ENCODE measurements around the gene GALNTL6. TPM values are rescaled to one million over a fixed set of nuclear protein-coding genes. Genes with fewer than 3 reads are reported as not detected.

GALNTL6 gene
- total and polyA plus RNA-seq, 2 experiments from 2014 or later: not detected

DNA sequence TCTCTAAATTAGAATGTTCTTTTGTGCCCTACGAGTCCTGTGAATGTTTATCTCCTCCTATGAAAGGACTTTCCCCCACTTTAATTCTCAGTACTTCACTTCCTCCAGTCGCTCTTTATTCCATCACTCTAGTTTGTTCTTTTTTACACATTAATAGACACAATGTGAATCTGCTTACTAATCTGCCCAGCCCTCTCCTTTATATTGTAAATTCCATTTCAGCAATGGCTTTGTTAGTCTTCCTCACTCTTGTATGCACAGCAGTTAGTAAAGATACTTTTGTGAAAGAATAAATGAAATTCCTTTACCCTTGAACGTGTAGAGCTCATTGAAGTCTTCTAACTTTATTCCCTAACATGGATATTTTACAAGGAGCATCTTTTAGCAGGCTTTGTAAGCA, 255.3 kb downstream of the GALNTL6 start:
- Histone ChIP-seq H3K4me2 (ENCODE audit: unreplicated experiment) (no peak overlapping the region), H4K20me1 (ENCODE audit: insufficient read depth) (no peaks in the 10 kb centered on the region), H3K4me3 (no peak overlapping the region), H3F3A (ENCODE audit: insufficient read depth) (no peaks in the 10 kb centered on the region), H3K9me2 (ENCODE audit: insufficient read depth) (no peaks in the 10 kb centered on the region), H2AFZ (no peak overlapping the region), H3K9ac (no peak overlapping the region), H3K27me3 (replicated peaks; ENCODE audit: insufficient read depth) (no peaks in the 10 kb centered on the region; the same call in 1 of the 2 replicates), H3K36me3 (ENCODE audit: low read depth) (no peaks in the 10 kb centered on the region), H3K27ac (no peak overlapping the region), H3K4me1 (ENCODE audit: insufficient read depth) (no peaks in the 10 kb centered on the region), H3K9me3 (ENCODE audit: low read depth) (no peaks in the 10 kb centered on the region), H3K79me2 (ENCODE audit: insufficient read depth) (no peaks in the 10 kb centered on the region)
- TF ChIP-seq EZH2phosphoT487 (IDR thresholded peaks at IDR 0.05; ENCODE audit: insufficient read depth, low read depth) (no peak), EZH2 (IDR thresholded peaks at IDR 0.05; ENCODE audit: insufficient read depth, poor library complexity, severe bottlenecking) (no peak)
- 13 to 18% methylated on average over 3 of the region's 3 CpGs for WGBS, 2 experiments (ENCODE audit: low coverage in 1 of 2, low lambda C conversion rate in 2 of 2, missing lambda C conversion rate in 2 of 2)
- no peak for DNase-seq
- in situ Hi-C loops (cut with MboI): no loop called here

- Histone ChIP-seq H3K9me3 (ENCODE audit: low read depth) (no peaks in the 10 kb centered on the region), H3K4me3 (no peak overlapping the region), H3K79me2 (ENCODE audit: insufficient read depth) (no peaks in the 10 kb centered on the region), H3K4me1 (ENCODE audit: insufficient read depth) (no peaks in the 10 kb centered on the region), H3K4me2 (ENCODE audit: unreplicated experiment) (no peak overlapping the region), H4K20me1 (ENCODE audit: insufficient read depth) (no peaks in the 10 kb centered on the region), H3K27ac (no peak overlapping the region), H3K9me2 (ENCODE audit: insufficient read depth) (no peaks in the 10 kb centered on the region), H2AFZ (no peak overlapping the region), H3K27me3 (replicated peaks; ENCODE audit: insufficient read depth) (no peaks in the 10 kb centered on the region; the same call in 1 of the 2 replicates), H3K36me3 (ENCODE audit: low read depth) (no peaks in the 10 kb centered on the region), H3F3A (ENCODE audit: insufficient read depth) (no peaks in the 10 kb centered on the region), H3K9ac (no peak overlapping the region)
- in situ Hi-C loops (cut with MboI): no loop called here
- TF ChIP-seq EZH2phosphoT487 (IDR thresholded peaks at IDR 0.05; ENCODE audit: insufficient read depth, low read depth) (no peak), EZH2 (IDR thresholded peaks at IDR 0.05; ENCODE audit: insufficient read depth, poor library complexity, severe bottlenecking) (no peak)
- DNase-seq: no peak
These were observed 260.4 kb downstream of the GALNTL6 start for GRCh38 chr4:172073590-172073989.

GRCh38 chr4:172083272-172083671, 270.1 kb downstream of the GALNTL6 start:
- H3K4me2 ChIP-seq (ENCODE audit: unreplicated experiment): no peak overlapping the region
- 76 to 84% methylated on average over 1 of the region's 1 CpG for WGBS, 2 experiments (ENCODE audit: low coverage in 1 of 2, low lambda C conversion rate in 2 of 2, missing lambda C conversion rate in 2 of 2)
- no peak for TF ChIP-seq EZH2 (IDR thresholded peaks at IDR 0.05; ENCODE audit: insufficient read depth, poor library complexity, severe bottlenecking)
- TF ChIP-seq EZH2phosphoT487 (IDR thresholded peaks at IDR 0.05; ENCODE audit: insufficient read depth, low read depth): no peak
- H3K27ac ChIP-seq: no peak overlapping the region
- H3K9me3 ChIP-seq (ENCODE audit: low read depth): no peaks in the 10 kb centered on the region
- H3K36me3 ChIP-seq (ENCODE audit: low read depth): no peaks in the 10 kb centered on the region
- H3K79me2 ChIP-seq (ENCODE audit: insufficient read depth): no peaks in the 10 kb centered on the region
- H3K9ac ChIP-seq: no peak overlapping the region
- H3K9me2 ChIP-seq (ENCODE audit: insufficient read depth): no peaks in the 10 kb centered on the region
- H3K4me3 ChIP-seq: no peak overlapping the region
- H2AFZ ChIP-seq: no peak overlapping the region
- H4K20me1 ChIP-seq (ENCODE audit: insufficient read depth): no peaks in the 10 kb centered on the region
- H3K27me3 ChIP-seq (replicated peaks; ENCODE audit: insufficient read depth): no peaks in the 10 kb centered on the region
- H3K4me1 ChIP-seq (ENCODE audit: insufficient read depth): no peaks in the 10 kb centered on the region
- no peaks in the 10 kb centered on the region for H3F3A ChIP-seq (ENCODE audit: insufficient read depth)
- in situ Hi-C loops (cut with MboI): no loop called here
- DNase-seq: no peak

DNA sequence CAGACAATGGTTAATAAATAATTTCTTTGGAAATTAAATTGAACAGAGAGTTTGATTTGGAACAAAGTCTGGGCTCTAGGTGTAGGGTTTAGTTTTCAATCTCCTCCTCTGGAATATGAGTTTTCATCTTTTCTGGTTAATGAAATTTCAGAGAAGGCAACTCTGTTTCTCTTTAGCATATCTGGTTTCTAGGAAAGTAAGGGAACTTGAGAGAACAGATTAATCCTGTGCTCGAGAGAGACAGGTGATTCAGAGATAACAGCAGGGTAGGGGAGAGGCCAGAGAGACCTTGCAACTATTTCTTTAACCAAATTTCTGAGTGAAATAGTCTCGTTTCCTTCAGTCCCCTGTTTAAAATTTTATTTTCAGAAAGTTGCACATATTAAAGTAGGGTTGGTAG, 275.4 kb downstream of the GALNTL6 start:
- no peaks in the 10 kb centered on the region for H3K36me3 ChIP-seq (ENCODE audit: low read depth)
- no peak overlapping the region for H2AFZ ChIP-seq
- TF ChIP-seq EZH2 (IDR thresholded peaks at IDR 0.05; ENCODE audit: insufficient read depth, poor library complexity, severe bottlenecking) (no peak), EZH2phosphoT487 (IDR thresholded peaks at IDR 0.05; ENCODE audit: insufficient read depth, low read depth) (no peak)
- no peaks in the 10 kb centered on the region for H3K9me2 ChIP-seq (ENCODE audit: insufficient read depth)
- H3F3A ChIP-seq (ENCODE audit: insufficient read depth): no peaks in the 10 kb centered on the region
- no peak overlapping the region for H3K27ac ChIP-seq
- H3K79me2 ChIP-seq (ENCODE audit: insufficient read depth): no peaks in the 10 kb centered on the region
- in situ Hi-C loops (cut with MboI): no loop called here
- H3K4me2 ChIP-seq (ENCODE audit: unreplicated experiment): no peak overlapping the region
- 9 to 12% methylated on average over 2 of the region's 2 CpGs for WGBS, 2 experiments (ENCODE audit: low coverage in 1 of 2, low lambda C conversion rate in 2 of 2, missing lambda C conversion rate in 2 of 2)
- no peaks in the 10 kb centered on the region for H3K27me3 ChIP-seq (replicated peaks; ENCODE audit: insufficient read depth)
- no peak for DNase-seq
- H4K20me1 ChIP-seq (ENCODE audit: insufficient read depth): no peaks in the 10 kb centered on the region
- H3K9me3 ChIP-seq (ENCODE audit: low read depth): no peaks in the 10 kb centered on the region
- no peaks in the 10 kb centered on the region for H3K4me1 ChIP-seq (ENCODE audit: insufficient read depth)
- no peak overlapping the region for H3K9ac ChIP-seq
- no peak overlapping the region for H3K4me3 ChIP-seq

DNA sequence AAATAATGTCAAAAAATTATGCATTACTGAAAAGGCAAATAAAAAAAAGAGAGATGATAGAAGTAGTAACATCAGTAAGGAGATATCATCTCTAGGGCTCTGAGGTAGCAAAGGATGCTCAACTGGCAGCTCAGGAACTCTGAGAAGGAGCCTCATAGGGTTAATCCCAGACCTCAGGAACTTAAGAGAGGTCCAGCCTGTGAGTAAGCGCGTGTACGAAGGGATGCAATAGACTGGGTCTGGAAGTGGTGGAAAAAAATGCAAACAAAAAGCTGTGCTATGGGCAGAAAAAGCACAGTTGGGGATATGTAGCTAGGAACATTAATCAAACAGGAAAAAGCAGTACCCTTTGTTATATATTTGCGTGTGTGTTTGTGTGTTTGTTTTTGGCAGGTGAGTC, 282.0 kb downstream of the GALNTL6 start:
- no peak for DNase-seq
- Histone ChIP-seq H3K36me3 (ENCODE audit: low read depth) (no peaks in the 10 kb centered on the region), H3K27ac (no peak overlapping the region), H3K9me2 (ENCODE audit: insufficient read depth) (no peaks in the 10 kb centered on the region), H3K4me3 (no peak overlapping the region), H3K9me3 (ENCODE audit: low read depth) (no peaks in the 10 kb centered on the region), H3K27me3 (replicated peaks; ENCODE audit: insufficient read depth) (no peaks in the 10 kb centered on the region), H3K79me2 (ENCODE audit: insufficient read depth) (no peaks in the 10 kb centered on the region), H2AFZ (no peak overlapping the region), H3F3A (ENCODE audit: insufficient read depth) (no peaks in the 10 kb centered on the region), H3K4me1 (ENCODE audit: insufficient read depth) (no peaks in the 10 kb centered on the region), H3K4me2 (ENCODE audit: unreplicated experiment) (no peak overlapping the region), H4K20me1 (ENCODE audit: insufficient read depth) (no peaks in the 10 kb centered on the region), H3K9ac (no peak overlapping the region)
- no peak for TF ChIP-seq EZH2 (IDR thresholded peaks at IDR 0.05; ENCODE audit: insufficient read depth, poor library complexity, severe bottlenecking)
- no peak for TF ChIP-seq EZH2phosphoT487 (IDR thresholded peaks at IDR 0.05; ENCODE audit: insufficient read depth, low read depth)
- 60 to 62% methylated on average over 4 of the region's 4 CpGs for WGBS, 2 experiments (ENCODE audit: low coverage in 1 of 2, low lambda C conversion rate in 2 of 2, missing lambda C conversion rate in 2 of 2)
- in situ Hi-C loops (cut with MboI): no loop called here
